GM19468 (cell line): ENCODE measurements around the gene SLC9A7.
A peak's percentile ranks its signal among the peaks of the same experiment; 100 is the strongest.

Experiments used
- ATAC-seq: cut with Tn5 transposase; IDR thresholded peaks from one replicate; pipeline ENCODE4 v1.9.1; 2021; ENCODE audit warnings: mild to moderate bottlenecking, moderate library complexity, moderate number of reproducible peaks; ENCODE audit not compliant: unreplicated experiment; ENCODE audit errors: extremely low read depth

Gene SLC9A7

GRCh38 chrX:46577221-46578005, 181.5 kb downstream of the SLC9A7 start:
- no peak for ATAC-seq

GRCh38 chrX:46576458-46576857, 182.5 kb downstream of the SLC9A7 start:
- ATAC-seq: no peak

GRCh38 chrX:46575991-46576392, 182.9 kb downstream of the SLC9A7 start:
- ATAC-seq: no peak

GRCh38 chrX:46575586-46575985, 183.3 kb downstream of the SLC9A7 start:
- ATAC-seq: no peak

- ATAC-seq: no peak
Measured at GRCh38 chrX:46574774-46575381, 184.0 kb downstream of the SLC9A7 start.

- no peak for ATAC-seq
Measured at GRCh38 chrX:46573892-46574773, 184.8 kb downstream of the SLC9A7 start.

- no peak for ATAC-seq
Measured at GRCh38 chrX:46573331-46573891, 185.5 kb downstream of the SLC9A7 start, which contains the start of gene CHST7. Gene CHST7, plus strand, starts transcription at chrX:46573765. Its CDS starts 167 bp downstream, at chrX:46573932.

- ATAC-seq: peak; percentile 57
Measured at GRCh38 chrX:46572340-46572936, 186.5 kb downstream of the SLC9A7 start.

- no peak for ATAC-seq
Measured at GRCh38 chrX:46571423-46572339, 187.2 kb downstream of the SLC9A7 start.

- ATAC-seq: no peak
Measured at GRCh38 chrX:46569621-46570020, 189.3 kb downstream of the SLC9A7 start.

- ATAC-seq: no peak
Measured at GRCh38 chrX:46567388-46567787, 191.5 kb downstream of the SLC9A7 start.

GRCh38 chrX:46561824-46562657, 196.9 kb downstream of the SLC9A7 start:
- peak; percentile 98 for ATAC-seq

- no peak for ATAC-seq
Measured at GRCh38 chrX:46559062-46559461, 199.9 kb downstream of the SLC9A7 start.

- no peak for ATAC-seq
Measured at GRCh38 chrX:46554942-46555341, 204.0 kb downstream of the SLC9A7 start.

- no peak for ATAC-seq
Measured at GRCh38 chrX:46553935-46554334, 205.0 kb downstream of the SLC9A7 start.

GRCh38 chrX:46551494-46552128, 207.3 kb downstream of the SLC9A7 start:
- ATAC-seq: no peak

- ATAC-seq: no peak
Measured at GRCh38 chrX:46549914-46550313, 209.0 kb downstream of the SLC9A7 start.
